ENCODE measurements around the gene EIF2B5.

Gene EIF2B5

DNA sequence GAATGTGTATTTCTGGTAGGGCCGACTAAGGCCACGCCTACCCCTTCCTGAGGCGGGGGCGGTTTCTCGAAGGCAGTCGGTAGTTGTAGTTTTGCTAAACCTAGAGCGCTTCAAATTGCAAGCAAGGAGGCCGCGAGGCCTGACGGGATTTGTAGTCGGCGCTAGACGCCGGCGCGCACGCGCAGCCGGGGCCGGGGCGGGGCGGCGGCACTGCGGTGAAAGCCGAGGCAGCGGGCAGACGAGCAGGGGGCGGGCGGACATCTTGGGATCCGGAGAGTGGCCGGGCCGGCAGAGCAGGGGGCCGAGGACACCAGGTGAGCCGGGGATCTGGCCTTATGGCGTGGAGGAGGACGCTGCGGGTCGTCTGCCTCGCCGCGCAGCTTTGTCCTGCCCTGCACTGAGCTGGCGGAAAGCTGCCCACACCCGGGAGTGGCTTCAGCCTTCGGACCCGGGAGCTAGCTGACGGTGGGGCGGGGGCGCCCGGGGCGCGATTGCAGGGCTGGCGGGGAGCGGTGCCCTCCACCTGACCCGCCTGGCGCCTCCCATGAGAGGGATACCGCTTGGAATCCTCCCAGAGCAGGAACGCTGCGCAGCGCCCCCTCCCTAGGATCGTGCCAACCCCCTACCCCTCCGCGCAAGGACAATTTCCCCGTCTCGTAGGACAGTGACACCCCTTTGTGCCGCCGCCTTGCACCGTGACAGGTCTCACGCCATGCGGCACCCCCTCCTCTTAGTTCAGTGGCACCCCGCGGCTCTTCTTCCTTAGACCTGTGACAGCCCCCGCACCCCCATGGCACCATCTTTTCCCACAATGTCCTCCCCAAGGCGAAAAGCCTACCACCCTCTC, 39.7 kb downstream of the EIF2B5 start, which contains the start of gene AP2M1:
TSS of gene AP2M1 (plus strand) at position 210 of the 847 bp plus-strand sequence. CDS start 2,139 bp downstream, outside the sequence.
- peak; percentile 90 to 97 for DNase-seq

DNA sequence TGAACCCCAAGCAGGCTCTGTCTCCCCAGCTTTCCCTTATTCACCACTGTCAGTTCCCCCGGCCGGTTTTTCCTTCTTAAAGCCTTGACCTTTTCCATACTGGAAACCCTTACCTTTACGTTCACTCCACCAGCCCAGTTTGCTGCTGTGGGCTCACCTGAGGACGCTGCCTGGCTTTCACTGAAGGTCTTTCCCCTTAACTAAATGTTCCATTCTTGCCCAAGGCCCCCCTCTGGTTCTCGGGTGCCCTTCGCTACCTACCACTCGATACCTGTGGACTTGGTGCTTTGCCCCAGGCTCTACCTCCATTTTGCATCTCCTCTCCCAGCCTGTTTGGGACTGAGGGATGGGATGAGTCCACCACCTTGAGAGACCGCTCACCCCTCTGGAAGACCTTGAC, 40.3 kb downstream of the EIF2B5 start:
- no peak for DNase-seq

DNA sequence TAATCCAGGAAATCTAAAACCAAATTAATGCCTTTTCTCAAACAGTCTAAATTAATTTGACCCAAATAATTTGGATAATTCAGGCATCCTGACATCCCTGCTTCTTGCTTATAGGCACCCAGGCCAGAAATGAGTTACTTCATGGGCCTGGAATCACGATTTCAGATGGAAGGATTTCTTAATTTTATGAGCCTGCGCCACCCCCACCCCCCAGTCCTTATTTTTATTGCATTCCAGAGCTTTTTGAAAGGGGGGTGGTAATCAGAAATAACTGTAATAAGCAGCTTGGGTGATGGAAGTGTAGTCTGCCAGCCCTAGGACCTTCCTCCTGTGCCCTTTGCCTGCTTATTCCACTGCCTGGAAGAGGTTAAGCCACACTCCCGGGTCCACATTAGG, 40.8 kb downstream of the EIF2B5 start:
- DNase-seq: no peak

GRCh38 chr3:184176377-184177330, 41.5 kb downstream of the EIF2B5 start:
- DNase-seq: no peak

- DNase-seq: no peak
Measured at GRCh38 chr3:184177331-184177731, 42.2 kb downstream of the EIF2B5 start.

- no peak for DNase-seq
Measured at GRCh38 chr3:184177767-184178306, 42.7 kb downstream of the EIF2B5 start.

- no peak for DNase-seq
Measured at GRCh38 chr3:184178521-184179138, 43.5 kb downstream of the EIF2B5 start.

GRCh38 chr3:184180165-184180564, 45.0 kb downstream of the EIF2B5 start:
- DNase-seq: no peak

DNA sequence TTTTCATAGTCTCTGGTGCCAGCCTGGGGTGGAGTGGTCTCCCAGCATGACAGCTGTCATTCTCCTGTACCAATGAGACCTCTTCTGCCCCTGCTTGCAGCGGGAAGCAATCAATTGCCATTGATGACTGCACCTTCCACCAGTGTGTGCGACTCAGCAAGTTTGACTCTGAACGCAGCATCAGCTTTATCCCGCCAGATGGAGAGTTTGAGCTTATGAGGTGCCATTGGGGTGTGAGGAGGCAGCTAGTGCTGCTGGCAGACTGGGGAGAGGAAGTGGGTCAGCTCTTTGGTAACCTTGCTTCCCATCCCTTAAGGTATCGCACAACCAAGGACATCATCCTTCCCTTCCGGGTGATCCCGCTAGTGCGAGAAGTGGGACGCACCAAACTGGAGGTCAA, 46.4 kb downstream of the EIF2B5 start:
- no peak for DNase-seq

DNA sequence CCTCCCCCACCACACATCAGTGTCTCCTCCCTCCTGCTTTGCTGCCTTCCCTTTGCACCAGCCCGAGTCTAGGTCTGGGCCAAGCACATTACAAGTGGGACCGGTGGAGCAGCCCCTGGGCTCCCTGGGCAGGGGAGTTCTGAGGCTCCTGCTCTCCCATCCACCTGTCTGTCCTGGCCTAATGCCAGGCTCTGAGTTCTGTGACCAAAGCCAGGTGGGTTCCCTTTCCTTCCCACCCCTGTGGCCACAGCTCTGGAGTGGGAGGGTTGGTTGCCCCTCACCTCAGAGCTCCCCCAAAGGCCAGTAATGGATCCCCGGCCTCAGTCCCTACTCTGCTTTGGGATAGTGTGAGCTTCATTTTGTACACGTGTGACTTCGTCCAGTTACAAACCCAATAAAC, 48.5 kb downstream of the EIF2B5 start:
- no peak for DNase-seq

- DNase-seq: no peak
Measured at GRCh38 chr3:184184546-184185230, 49.5 kb downstream of the EIF2B5 start.

DNA sequence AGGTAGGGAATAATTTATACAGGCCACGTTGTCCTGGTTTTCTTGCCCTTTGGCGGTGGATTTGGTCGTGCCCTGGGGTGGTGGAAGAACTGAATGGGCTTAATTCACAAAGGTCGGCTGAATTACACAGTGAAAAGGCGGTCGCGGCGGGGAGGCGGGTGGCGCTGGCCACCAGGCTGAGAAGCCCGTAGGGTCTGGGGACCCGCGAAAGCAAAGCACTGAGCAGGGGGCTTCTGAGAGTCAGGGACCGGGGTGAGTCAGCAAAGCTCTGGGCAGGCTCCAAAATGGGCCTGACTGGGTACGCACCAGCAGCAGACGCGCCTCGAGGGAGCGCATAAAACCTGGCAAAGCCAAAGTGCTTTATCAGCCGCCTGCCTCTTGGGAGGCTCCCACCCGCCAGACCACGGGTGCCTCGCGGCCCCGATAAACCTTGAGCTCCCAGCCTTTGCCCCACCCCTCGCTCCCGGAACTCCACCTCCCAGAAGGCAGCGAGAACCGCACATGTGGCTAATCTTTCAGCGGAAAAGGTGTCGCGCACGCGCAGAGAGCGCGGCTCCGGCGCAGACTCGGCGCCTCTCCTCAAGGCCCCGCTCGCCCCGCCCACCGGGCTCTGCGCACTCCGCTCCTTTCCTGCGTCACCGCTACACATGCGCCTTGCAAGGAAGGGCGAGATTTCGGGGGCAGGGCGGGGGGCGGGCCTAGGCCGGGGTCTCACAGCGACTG, 50.5 kb downstream of the EIF2B5 start:
- peak; percentile 96 to 98 for DNase-seq

GRCh38 chr3:184186184-184186901, 51.2 kb downstream of the EIF2B5 start, which contains the start of gene ABCF3:
TSS of gene ABCF3 (plus strand) at chr3:184186199. CDS start at chr3:184186208, 9 bp downstream.
- no peak for DNase-seq

DNA sequence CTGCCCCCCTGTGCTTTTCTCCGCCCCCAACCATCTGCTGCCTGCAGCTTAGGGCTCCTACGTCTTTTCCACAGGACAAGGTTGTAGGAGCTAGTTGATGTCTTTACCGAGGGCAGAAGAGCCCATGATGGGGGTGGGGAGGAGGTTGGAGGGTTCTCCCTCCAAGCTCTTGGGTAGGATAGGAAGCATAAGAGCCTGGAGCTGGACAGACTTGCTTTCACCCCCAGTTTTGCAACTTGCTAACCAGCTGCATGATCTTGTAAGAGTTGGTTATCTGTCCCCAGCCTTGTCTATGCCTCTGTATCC, 51.7 kb downstream of the EIF2B5 start:
- DNase-seq: no peak

GRCh38 chr3:184188080-184188479, 52.9 kb downstream of the EIF2B5 start:
- no peak for DNase-seq

DNA sequence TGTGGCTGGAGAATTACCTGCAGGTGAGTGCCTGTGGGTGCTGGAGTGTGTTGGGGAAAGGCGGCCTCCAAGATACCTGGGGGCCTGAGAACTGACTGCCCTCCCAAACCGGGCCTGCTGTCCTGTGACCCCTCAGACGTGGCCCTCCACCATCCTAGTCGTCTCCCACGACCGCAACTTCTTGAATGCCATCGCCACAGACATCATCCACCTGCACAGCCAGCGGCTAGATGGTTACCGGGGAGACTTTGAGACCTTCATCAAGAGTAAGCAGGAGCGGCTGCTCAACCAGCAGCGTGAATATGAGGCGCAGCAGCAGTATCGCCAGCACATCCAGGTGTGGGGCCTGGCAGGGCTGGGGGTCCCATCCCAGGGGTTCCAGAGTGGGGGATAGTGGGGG, 54.3 kb downstream of the EIF2B5 start:
- DNase-seq: no peak

DNA sequence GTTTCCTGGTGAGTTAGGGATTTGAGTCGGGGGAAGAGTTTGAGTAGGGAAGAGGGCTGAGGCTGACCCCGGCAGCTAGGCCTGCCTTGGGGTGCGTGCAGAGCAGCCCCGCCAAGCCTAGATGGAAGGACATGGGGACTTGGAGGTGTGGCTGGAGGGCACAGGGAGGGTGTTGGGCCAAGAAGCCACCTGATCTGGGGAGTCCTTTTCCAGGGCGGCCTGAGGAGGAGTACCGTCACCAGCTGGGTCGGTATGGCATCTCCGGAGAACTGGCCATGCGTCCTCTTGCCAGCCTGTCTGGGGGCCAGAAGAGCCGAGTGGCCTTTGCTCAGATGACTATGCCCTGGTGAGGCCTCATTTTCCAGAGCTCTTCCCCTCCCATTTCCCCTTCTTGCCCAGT, 57.7 kb downstream of the EIF2B5 start:
- DNase-seq: no peak

DNA sequence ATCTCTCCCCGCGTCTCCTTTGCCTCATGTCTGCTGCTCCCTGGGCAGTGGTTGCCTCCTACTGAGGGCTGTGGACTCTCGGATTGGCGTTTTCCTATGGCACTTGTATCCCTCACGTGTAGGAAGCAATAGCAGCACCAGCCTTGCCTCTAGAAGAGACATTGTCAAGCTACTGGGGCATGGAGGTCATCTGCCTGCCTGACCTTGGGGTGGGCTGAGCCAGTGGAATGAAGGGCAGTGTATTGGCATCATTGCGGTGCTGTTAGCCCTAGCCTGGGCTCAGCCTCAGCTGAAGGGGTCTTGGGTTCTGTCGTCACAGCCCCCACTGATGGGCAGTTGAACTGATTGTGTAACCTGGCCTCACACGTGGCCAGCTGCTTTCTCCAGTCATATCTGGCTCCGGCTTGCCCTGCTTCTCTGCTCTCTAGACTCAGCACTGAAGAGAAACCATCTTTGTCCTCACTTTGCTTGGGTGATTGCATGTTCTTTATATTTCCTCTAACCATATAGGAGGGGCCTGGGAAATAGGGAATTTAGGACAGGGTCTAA, 58.9 kb downstream of the EIF2B5 start:
- DNase-seq: no peak

Data from NCI-H187 (cell line).